ENCODE results near the gene OGFOD3.

DNA sequence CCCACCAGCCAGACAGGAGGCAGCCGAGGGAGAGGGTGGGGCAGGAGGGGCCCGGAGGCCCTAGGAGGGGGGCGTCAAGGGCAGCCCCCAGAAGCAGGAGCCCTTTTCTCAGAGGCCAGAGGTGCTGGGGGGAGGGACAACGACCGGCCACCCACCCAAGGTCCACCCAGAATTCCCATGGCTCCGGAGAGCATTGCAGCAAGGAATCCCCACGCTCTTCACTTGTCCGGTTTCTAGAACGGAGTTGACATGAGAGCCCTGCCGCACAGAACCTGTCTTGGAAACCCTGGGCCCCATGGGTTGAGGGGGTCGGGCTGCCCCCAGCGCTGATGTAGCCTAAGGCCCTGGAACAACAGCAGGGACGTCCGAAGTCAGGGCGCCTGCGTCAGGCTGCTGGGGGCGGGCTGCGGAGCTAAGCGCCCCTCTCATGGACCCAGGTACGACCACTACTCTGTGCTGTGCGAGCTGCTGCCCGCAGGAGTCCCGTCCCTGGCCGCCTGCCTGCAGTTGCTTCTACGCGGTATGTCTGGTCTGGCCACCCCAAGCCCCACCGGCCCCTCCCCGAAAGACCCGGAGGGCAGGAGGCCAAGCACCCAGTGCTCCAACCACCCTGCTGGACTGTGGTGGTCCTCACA, 20.9 kb upstream of the OGFOD3 start:
- TF ChIP-seq POLR2A (IDR thresholded peaks at IDR 0.05; ENCODE audit: low read length) = no peak
- no peak for TF ChIP-seq GATA1 (IDR thresholded peaks at IDR 0.05; ENCODE audit: low read depth, low read length)
